Measurements from ENCODE around the gene SDCBP2. TPM values are rescaled to one million over a fixed set of nuclear protein-coding genes. Genes with fewer than 3 reads are reported as not detected.

Gene SDCBP2
- polyA plus RNA-seq, 1 of the 3 experiments (the other 2 are of a cell fraction), result 3.0 TPM

DNA sequence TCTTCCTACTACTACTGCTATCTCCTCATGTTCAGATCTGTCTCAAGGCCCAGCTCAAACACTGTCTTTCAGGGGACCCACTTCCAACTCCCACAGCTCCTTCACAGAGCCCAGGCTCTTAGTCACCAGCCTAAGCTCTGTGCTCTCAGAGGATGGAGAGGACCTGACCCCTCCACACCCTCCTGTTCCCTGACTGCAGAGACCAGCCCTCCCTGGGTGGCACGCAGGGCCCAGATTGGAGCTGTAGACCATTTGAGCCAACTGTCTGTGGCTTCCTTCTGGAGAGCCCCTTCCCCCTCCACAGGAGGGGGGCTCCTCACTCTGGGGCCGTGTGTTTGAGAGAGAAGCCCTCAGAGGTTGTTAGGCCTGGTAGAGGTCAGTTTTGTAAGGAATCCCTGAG is 53.0 kb downstream of the SDCBP2 start:
- Histone ChIP-seq H3F3A (replicated peaks; ENCODE audit: insufficient read depth) (no peaks in the 10 kb centered on the region), H3K27ac (ENCODE audit: low read depth in 2 of 2, low read length in 1 of 2) (no peak overlapping the region), H3K9ac (no peak overlapping the region), H2AFZ (ENCODE audit: low read depth) (no peak overlapping the region), H3K36me3 (replicated peaks in 1 of 2; ENCODE audit: control insufficient read depth in 1 of 2, insufficient read depth in 2 of 2, low read length in 1 of 2) (peaks cover 0 to 5% of the 10 kb centered on the region in 2 experiments), H3K4me2 (no peak overlapping the region), H4K20me1 (ENCODE audit: insufficient read depth) (no peaks in the 10 kb centered on the region), H3K79me2 (ENCODE audit: insufficient read depth) (no peaks in the 10 kb centered on the region), H3K4me3 (ENCODE audit: low read depth in 2 of 2, low read length in 1 of 2) (no peak overlapping the region), H3K27me3 (ENCODE audit: insufficient read depth) (no peaks in the 10 kb centered on the region), H3K4me1 (ENCODE audit: control insufficient read depth in 1 of 2, insufficient read depth in 2 of 2, low read depth in 1 of 2, low read length in 1 of 2) (peaks cover 0 to 12% of the 10 kb centered on the region in 2 experiments; a peak in 1 of 4 replicates), H3K9me3 (no peaks in the 10 kb centered on the region), H3K9me2 (no peaks in the 10 kb centered on the region)
- no peak for DNase-seq
- TF ChIP-seq EZH2phosphoT487 (IDR thresholded peaks at IDR 0.05; ENCODE audit: borderline replicate concordance, low read depth) (no peak), ELF1 (IDR thresholded peaks at IDR 0.05) (no peak), IRF3 (IDR thresholded peaks at IDR 0.05; ENCODE audit: low read depth, low read length) (no peak), CTCF (IDR thresholded peaks at IDR 0.05) (no peak)
- TF ChIP-seq, protein P1, sequence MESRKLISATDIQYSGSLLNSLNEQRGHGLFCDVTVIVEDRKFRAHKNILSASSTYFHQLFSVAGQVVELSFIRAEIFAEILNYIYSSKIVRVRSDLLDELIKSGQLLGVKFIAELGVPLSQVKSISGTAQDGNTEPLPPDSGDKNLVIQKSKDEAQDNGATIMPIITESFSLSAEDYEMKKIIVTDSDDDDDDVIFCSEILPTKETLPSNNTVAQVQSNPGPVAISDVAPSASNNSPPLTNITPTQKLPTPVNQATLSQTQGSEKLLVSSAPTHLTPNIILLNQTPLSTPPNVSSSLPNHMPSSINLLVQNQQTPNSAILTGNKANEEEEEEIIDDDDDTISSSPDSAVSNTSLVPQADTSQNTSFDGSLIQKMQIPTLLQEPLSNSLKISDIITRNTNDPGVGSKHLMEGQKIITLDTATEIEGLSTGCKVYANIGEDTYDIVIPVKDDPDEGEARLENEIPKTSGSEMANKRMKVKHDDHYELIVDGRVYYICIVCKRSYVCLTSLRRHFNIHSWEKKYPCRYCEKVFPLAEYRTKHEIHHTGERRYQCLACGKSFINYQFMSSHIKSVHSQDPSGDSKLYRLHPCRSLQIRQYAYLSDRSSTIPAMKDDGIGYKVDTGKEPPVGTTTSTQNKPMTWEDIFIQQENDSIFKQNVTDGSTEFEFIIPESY (IDR thresholded peaks at IDR 0.05; ENCODE audit: borderline replicate concordance, low read depth), result no peak
- ChIA-PET CTCF (interaction anchor here (1.1 to 1.4 kb wide), 2 partner anchors 10 to 227 kb away, joined by 4 to 5 read pairs; partner anchors contain the start of gene SNPH), POLR2A (no interaction called here)
- 80% methylated on average over 1 of the region's 2 CpGs for WGBS (ENCODE audit: low lambda C conversion rate)

- POLR2A ChIA-PET, result no interaction called here
- H3K9ac ChIP-seq, result no peak overlapping the region
- H3K4me3 ChIP-seq (ENCODE audit: low read depth in 2 of 2, low read length in 1 of 2), result no peak overlapping the region
Observed at GRCh38 chr20:1274485-1275311, 54.2 kb downstream of the SDCBP2 start.

More at GRCh38 chr20:1274485-1275311, 54.2 kb downstream of the SDCBP2 start:
- peaks cover 4 to 5% of the 10 kb centered on the region in 2 experiments for H3K36me3 ChIP-seq (replicated peaks in 1 of 2; ENCODE audit: control insufficient read depth in 1 of 2, insufficient read depth in 2 of 2, low read length in 1 of 2)
- no peaks in the 10 kb centered on the region for H3K9me2 ChIP-seq
- no peak for TF ChIP-seq NFIC (IDR thresholded peaks at IDR 0.05; ENCODE audit: borderline replicate concordance)
- no peak for TF ChIP-seq ELF1 (IDR thresholded peaks at IDR 0.05)
- TF ChIP-seq, protein P2, sequence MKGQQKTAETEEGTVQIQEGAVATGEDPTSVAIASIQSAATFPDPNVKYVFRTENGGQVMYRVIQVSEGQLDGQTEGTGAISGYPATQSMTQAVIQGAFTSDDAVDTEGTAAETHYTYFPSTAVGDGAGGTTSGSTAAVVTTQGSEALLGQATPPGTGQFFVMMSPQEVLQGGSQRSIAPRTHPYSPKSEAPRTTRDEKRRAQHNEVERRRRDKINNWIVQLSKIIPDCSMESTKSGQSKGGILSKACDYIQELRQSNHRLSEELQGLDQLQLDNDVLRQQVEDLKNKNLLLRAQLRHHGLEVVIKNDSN (IDR thresholded peaks at IDR 0.05; ENCODE audit: borderline replicate concordance, low read depth), result no peak
- no peak for TF ChIP-seq EP300 (IDR thresholded peaks at IDR 0.05; ENCODE audit: borderline replicate concordance in 1 of 2, low read depth in 1 of 2, low read length in 1 of 2)
- TF ChIP-seq EZH2phosphoT487 (IDR thresholded peaks at IDR 0.05; ENCODE audit: borderline replicate concordance, low read depth), result no peak
- TF ChIP-seq POLR2AphosphoS5 (IDR thresholded peaks at IDR 0.05; ENCODE audit: low read depth, low read length), result no peak
- TF ChIP-seq MEF2A (IDR thresholded peaks at IDR 0.05; ENCODE audit: borderline replicate concordance, low read depth), result no peak
- no peak for TF ChIP-seq TEAD4 (IDR thresholded peaks at IDR 0.05; ENCODE audit: borderline replicate concordance, insufficient read depth)
- TF ChIP-seq FOXM1 (IDR thresholded peaks at IDR 0.05; ENCODE audit: low read depth), result no peak
- TF ChIP-seq RCOR1 (IDR thresholded peaks at IDR 0.05; ENCODE audit: low read length), result no peak
- no peak for TF ChIP-seq GATA2 (CRISPR knock-in tag; IDR thresholded peaks at IDR 0.05)
- no peak for TF ChIP-seq FOSL2 (IDR thresholded peaks at IDR 0.05; ENCODE audit: borderline replicate concordance, low read depth)
- TF ChIP-seq NRF1 (IDR thresholded peaks at IDR 0.05; ENCODE audit: low read depth, low read length), result no peak
- no peaks in the 10 kb centered on the region for H3K27me3 ChIP-seq (ENCODE audit: insufficient read depth)
- H3K9me3 ChIP-seq, result no peaks in the 10 kb centered on the region
- CTCF ChIA-PET, result interaction anchor here (1.0 to 2.5 kb wide), 3 partner anchors 8 to 228 kb away, joined by 3 to 7 read pairs (median 4); partner anchors contain the start of gene SNPH
- H4K20me1 ChIP-seq (ENCODE audit: insufficient read depth), result no peaks in the 10 kb centered on the region
- peaks cover 0 to 12% of the 10 kb centered on the region in 2 experiments; a peak in 1 of 4 replicates for H3K4me1 ChIP-seq (ENCODE audit: control insufficient read depth in 1 of 2, insufficient read depth in 2 of 2, low read depth in 1 of 2, low read length in 1 of 2)
- no peak overlapping the region for H3K4me2 ChIP-seq
- DNase-seq, result peak; percentile 51
- H2AFZ ChIP-seq (ENCODE audit: low read depth), result no peak overlapping the region
- H3K79me2 ChIP-seq (ENCODE audit: insufficient read depth), result no peaks in the 10 kb centered on the region
- 90% methylated on average over 14 of the region's 14 CpGs for WGBS (ENCODE audit: low lambda C conversion rate)
- H3F3A ChIP-seq (replicated peaks; ENCODE audit: insufficient read depth), result no peaks in the 10 kb centered on the region
- peak overlapping the region in 1 of 2 experiments; percentile 34; a peak in 1 of 4 replicates for H3K27ac ChIP-seq (ENCODE audit: low read depth in 2 of 2, low read length in 1 of 2)
